ENCODE data around the gene CHN2.

The CHN2 gene

GRCh38 chr7:29194594-29195427 is at the start of gene CHN2:
TSS of gene CHN2 (plus strand) at chr7:29194775.
- peak; percentile 50 for DNase-seq (ENCODE audit: low spot score)

DNA sequence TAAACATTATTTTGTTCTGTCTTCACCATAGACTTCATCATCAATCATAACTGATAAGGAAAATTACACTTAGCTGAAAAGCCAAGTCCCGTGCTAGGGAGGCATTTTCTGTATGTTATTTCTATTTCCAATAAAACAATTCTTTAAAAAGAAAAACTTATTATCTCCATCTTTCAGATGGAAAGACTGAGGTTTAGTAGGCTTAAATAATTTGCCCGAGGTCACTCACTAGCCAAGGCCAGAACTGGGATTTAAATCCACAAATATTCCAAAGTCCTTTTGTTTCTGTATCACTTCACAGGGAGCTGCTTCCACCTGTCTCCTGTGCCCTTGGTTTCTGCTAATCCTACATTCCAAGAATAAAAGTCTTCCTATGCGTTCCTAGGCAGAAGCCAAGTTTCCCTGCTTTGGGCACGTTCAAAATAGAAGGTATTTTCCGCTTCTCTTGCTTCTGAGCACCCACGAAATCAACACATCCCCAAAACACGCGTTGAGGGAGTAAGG is 49.0 kb upstream of the CHN2 start:
- DNase-seq (ENCODE audit: low spot score), result no peak

DNA sequence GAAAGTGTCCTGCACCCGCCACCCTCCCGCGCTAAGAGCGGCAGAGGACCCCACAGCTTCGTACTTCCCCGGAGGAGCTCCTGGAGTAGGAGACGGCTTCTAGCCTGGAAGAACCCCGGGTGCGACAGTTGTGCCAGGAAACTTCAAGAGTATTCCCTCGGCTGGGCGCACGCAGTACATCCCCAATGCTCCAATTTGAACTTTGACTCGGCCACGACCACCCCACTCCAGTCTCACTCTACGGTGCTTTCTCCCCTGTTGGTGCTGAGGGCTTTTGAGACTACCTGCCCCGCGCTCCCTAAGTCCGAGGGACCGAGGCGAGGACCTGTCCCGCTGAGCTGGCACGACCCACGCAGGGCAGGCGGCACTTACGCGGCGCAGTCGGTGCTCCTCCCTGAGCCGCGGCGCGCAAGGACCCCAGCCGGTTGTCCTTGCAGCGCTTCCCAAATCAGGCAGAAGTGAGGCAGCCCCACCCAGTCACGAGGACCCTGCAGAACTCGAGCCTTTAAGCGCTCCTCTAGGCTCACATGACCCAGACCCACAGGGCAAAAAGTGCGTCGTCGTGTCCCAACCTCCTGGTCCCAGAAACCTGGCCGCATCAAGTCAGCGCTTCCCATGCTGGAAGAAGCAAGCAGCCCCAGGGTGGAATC is 48.4 kb upstream of the CHN2 start, which contains the start of gene CPVL:
Gene CPVL, minus strand, starts transcription at position 481 of the 650 bp plus-strand sequence. CDS start 25,476 bp downstream, outside the sequence.
- DNase-seq (ENCODE audit: low spot score), result no peak

DNA sequence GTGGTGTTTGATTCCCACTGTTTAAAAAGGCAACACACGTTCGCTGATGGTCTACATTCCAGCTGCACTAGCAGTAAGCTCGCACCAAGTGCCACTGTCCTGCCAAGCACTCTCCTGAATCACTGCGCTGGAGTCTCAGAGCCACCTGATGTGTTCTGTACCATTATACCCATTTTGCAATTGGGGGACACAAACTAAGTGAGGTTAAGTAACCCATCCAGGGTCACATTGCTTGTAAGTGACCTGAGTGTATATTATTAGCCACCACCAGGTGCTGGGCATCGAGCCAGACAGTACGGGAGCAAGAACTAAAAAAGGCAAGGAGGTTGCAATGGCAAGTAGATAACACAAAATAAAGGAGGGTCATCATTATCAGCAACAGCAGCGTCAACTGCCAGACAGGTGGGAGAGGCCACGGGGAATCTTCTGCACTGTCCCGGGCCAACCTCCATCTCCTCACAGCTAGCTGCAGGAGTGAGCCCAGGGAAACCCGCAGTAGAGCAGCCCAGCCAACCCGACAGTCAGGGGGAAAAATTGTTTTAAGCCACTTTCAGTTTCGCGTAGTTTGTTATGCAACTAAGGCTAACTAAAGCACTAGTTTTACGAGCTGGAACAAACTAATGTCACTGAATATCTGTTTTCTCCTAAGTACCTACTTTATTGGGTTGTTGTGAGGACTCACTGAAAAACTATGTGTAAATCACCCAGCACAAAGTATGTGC is 47.5 kb upstream of the CHN2 start:
- DNase-seq (ENCODE audit: low spot score), result no peak

DNA sequence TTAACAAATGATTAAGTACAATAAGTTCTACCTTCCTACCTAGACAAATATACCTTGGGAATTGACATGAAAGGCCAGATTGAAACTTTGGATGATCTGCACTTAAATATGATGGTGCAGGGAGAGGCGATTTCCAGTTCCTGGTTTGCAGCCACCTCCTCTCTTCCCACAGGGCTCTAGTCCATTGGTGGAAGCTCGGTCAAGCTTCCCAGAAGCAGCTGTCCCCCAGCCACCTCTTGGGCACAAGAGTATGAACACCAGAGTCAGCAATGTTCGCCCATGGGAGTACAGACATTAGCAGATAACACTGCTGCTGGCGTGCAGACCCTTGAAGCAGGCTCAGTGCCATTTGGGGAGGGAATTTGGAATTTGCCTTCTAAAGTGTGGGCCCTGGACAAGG is 46.8 kb upstream of the CHN2 start:
- DNase-seq (ENCODE audit: low spot score), result no peak

GRCh38 chr7:29149036-29149435 is 45.5 kb upstream of the CHN2 start:
- DNase-seq (ENCODE audit: low spot score), result no peak

DNA sequence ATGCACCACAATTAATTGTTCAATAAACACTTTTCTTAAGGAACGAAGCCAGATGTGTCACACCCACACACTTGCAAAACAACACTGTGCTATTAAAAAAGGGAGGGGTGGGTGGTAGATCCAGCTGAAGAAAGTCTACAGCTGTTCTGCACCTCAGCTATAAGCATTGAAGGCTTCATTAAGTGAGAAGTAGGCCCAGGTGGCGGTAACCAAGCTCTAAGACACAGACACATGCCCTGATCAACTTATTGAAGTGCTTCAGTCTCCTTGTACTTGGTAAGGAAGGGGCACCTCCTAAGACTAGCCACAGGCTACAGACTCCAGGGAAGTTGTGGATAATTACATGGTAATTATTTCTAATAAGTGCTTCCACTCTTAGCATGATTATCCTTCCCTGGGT is 43.7 kb upstream of the CHN2 start:
- DNase-seq (ENCODE audit: low spot score), result no peak

DNA sequence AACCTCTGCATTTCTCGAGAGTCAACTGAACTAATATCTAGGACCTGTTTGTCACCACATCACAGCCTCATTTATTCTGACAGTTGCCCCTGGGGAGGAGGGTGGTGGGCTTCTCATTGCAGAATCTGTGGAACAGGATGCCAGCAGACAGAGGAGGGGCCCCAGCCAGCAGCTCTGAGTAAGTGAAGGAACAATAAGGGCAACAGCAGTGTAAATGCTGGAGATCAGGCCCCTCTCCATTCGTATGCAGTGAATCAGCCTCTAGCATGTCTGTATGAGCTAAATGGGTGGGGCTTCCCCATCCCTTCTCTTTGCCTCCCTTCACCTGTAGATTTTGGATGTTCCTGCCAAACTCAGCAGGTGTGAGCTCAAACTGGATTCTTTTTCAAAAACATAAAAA is 40.5 kb upstream of the CHN2 start:
- no peak for DNase-seq (ENCODE audit: low spot score)

DNA sequence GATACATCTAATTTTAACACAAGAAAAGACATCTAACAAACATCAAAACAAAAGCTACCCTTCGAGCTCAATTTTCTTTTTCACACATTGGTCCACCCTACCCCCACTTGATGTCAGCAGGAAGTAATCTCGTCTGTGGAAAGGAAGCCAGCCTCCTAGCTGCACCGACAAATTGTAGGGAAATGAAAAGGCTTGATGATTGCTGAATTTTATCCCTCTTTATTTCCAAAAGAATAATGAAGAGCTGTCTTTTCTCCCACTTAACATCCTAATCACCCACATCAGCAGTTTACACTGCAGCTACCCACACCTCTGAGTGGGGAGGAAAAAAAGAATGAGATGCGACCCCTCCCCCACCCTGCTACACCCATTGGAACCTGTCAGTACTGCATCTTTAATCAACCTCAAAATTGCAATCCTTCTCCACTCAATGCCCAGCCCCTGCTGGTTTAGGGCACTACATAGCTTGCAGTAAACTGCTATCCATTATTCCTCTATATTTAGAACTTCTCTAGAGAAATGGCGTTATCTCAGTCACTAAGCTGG is 37.6 kb upstream of the CHN2 start:
- no peak for DNase-seq (ENCODE audit: low spot score)

- no peak for DNase-seq (ENCODE audit: low spot score)
Observed at GRCh38 chr7:29158795-29159423, 35.7 kb upstream of the CHN2 start.

GRCh38 chr7:29160080-29160479 is 34.5 kb upstream of the CHN2 start:
- no peak for DNase-seq (ENCODE audit: low spot score)

- DNase-seq (ENCODE audit: low spot score), result no peak
Observed at GRCh38 chr7:29161231-29161630, 33.3 kb upstream of the CHN2 start.

GRCh38 chr7:29162577-29162976 is 32.0 kb upstream of the CHN2 start:
- no peak for DNase-seq (ENCODE audit: low spot score)

GRCh38 chr7:29163854-29164253 is 30.7 kb upstream of the CHN2 start:
- DNase-seq (ENCODE audit: low spot score), result no peak

GRCh38 chr7:29167721-29168120 is 26.9 kb upstream of the CHN2 start:
- DNase-seq (ENCODE audit: low spot score), result no peak

GRCh38 chr7:29170781-29171180 is 23.8 kb upstream of the CHN2 start:
- no peak for DNase-seq (ENCODE audit: low spot score)

DNA sequence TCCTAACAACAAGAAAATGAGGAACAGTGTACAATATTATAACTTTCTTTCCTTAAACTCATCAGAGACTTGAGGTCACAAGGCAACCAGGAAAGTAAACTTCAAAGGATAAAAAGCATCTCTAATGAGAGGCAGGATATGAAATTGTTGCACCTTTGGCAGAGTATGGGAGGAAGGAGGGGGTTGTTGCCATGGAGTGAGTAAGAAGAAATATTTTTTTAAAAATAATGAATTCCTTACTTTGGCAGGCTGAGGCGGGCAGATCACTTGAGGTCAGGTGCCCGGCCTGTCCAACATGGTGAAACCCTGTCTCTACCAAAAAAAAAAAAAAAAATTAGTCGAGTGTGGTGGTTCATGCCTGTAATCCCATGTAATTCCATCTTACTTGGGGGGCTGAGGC is 21.1 kb upstream of the CHN2 start:
- no peak for DNase-seq (ENCODE audit: low spot score)

GRCh38 chr7:29177963-29178600 is 16.5 kb upstream of the CHN2 start:
- DNase-seq (ENCODE audit: low spot score), result no peak

DNA sequence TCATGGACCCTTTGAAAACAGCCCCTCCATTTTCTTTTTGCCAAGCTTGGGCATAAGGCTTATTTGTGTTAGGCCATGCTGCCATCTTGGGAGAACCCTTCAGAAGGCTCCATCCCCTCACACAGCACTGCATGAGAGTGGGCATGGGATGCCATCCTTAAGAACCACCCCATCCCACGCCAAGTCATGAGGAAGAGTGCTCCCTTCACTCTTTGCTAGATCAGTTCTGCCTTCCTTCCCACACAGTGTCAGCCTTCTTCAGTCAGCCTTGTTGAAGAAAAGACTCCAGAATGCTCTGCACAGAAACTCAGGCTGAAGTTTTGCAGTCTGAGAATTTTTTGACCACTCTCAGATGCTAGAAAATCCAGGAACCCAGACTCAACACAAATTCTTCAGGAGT is 15.5 kb upstream of the CHN2 start:
- no peak for DNase-seq (ENCODE audit: low spot score)

DNA sequence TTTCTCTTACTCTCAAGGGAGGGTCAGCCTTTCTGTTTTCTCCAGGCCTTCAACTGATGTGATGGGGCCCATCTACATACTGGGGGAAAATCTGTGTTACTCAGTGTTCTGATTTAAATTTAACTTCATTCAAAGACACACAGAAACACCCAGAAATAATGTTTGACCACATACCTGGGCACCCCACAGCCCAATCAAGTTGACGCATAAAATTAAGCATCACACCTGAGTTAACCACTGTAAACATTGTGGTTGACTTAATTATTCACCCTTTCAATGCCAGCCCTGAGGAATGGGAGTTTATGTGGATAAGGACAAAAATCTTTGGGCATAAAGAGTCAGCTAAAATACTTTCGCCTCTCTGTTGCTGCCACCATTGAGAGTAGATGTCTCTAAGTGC is 10.0 kb upstream of the CHN2 start:
- DNase-seq (ENCODE audit: low spot score), result no peak

DNA sequence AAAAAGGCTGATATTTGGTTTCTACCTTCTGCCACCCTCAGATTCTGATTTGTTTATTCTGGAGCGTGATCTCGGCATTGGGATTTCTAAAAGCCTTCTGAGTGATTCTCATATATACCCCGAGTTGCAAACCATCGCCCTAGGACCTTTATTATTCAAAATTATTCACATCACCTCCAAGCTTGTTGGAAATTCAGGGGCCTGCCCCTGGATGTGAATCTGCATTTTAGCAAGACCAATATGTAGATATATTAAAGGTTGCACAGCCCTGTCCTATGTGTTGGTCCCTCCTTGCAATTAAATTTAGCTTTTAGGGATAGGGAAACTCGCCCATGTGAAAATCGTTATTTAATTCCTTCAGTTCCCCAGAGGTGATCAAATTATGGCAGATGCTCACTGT is 9.0 kb upstream of the CHN2 start:
- no peak for DNase-seq (ENCODE audit: low spot score)

Measured in GM03348 (cell line).